Measurements from ENCODE around the gene SYT8. TPM values are rescaled to one million over a fixed set of nuclear protein-coding genes. Genes with fewer than 3 reads are reported as not detected.

The SYT8 gene
- total RNA-seq, 2 donors from 2014 or later = 1.7 to 4.1 TPM

DNA sequence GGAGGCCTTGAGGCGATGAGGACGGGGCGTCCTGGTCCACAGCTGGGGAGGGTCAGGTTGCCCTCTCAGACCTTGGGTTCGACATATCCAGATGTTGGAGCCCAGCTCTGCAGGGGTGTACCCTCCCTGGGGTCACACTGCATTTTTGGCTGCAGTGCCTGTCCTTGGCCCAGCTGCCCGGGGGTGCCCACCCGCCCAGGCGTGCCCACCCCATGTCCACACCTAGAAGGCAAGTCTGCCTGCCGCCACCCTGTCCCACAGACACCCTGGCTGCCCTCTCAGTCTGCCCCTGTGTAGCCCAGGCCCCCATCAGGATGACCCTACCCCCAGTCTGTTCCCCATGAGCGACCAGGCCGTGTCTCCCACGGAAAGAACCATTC is 21.1 kb downstream of the SYT8 start:
- no peaks in the 10 kb centered on the region for H3K9me3 ChIP-seq
- DNase-seq (ENCODE audit: low spot score) = no peak
- no peaks in the 10 kb centered on the region for H3K27me3 ChIP-seq (replicated peaks; ENCODE audit: insufficient read depth)
- no peaks in the 10 kb centered on the region for H3K36me3 ChIP-seq
- no peaks in the 10 kb centered on the region for H3K4me1 ChIP-seq (replicated peaks)
- no peak for TF ChIP-seq POLR2A (IDR thresholded peaks at IDR 0.05)
- TF ChIP-seq, protein P1, sequence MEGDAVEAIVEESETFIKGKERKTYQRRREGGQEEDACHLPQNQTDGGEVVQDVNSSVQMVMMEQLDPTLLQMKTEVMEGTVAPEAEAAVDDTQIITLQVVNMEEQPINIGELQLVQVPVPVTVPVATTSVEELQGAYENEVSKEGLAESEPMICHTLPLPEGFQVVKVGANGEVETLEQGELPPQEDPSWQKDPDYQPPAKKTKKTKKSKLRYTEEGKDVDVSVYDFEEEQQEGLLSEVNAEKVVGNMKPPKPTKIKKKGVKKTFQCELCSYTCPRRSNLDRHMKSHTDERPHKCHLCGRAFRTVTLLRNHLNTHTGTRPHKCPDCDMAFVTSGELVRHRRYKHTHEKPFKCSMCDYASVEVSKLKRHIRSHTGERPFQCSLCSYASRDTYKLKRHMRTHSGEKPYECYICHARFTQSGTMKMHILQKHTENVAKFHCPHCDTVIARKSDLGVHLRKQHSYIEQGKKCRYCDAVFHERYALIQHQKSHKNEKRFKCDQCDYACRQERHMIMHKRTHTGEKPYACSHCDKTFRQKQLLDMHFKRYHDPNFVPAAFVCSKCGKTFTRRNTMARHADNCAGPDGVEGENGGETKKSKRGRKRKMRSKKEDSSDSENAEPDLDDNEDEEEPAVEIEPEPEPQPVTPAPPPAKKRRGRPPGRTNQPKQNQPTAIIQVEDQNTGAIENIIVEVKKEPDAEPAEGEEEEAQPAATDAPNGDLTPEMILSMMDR (IDR thresholded peaks at IDR 0.05) = no peak
- TF ChIP-seq POLR2AphosphoS5 (IDR thresholded peaks at IDR 0.05) = no peak
- H3K4me3 ChIP-seq = no peak overlapping the region
- intact Hi-C loops (cut with DNase I) = no loop called here
- no peak overlapping the region for H3K27ac ChIP-seq
- WGBS = 94% methylated on average over 10 of the region's 11 CpGs

DNA sequence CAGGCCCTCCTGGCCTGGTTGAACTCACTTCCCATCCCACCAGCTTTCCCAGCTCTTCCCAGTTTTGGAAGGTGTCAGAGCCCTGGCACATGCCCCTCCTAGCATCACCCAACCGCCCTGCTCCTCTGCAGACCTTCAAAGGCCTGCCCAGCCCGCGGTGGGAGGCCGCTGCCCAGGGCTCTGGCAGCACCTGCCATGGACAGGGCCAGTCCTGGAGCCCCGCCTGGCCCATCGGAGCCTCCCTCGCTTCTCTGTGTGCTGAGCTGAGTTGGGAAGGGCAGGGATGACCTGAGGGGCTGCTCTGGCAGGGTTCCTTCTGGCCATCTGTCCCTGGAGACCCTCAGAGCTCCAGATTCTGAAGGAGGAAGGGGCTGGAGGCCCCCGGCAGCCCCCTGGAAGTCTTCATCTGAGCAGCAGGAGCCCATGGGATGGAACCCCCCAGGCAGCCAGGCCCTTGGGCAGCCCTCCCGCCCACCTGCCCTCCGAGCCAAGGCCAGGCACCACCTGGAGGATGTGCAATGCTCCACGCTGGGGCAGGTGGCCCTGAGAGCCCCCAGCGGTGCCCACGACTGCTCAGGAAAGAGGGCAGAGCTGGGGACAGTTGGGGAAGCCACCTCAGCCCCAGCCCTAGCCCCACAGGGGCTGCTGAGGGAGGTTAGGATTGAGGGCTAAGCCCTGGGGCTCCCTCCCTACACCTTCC is 21.7 kb downstream of the SYT8 start:
- intact Hi-C loops (cut with DNase I) = no loop called here
- Histone ChIP-seq H3K4me3 (no peak overlapping the region), H3K36me3 (no peaks in the 10 kb centered on the region), H3K9me3 (no peaks in the 10 kb centered on the region), H3K4me1 (replicated peaks) (no peaks in the 10 kb centered on the region), H3K27me3 (replicated peaks; ENCODE audit: insufficient read depth) (no peaks in the 10 kb centered on the region), H3K27ac (no peak overlapping the region)
- 93% methylated on average over 13 of the region's 13 CpGs for WGBS
- TF ChIP-seq POLR2A (IDR thresholded peaks at IDR 0.05) = no peak
- TF ChIP-seq POLR2AphosphoS5 (IDR thresholded peaks at IDR 0.05) = no peak
- TF ChIP-seq, protein P1 (IDR thresholded peaks at IDR 0.05) = no peak
- DNase-seq (ENCODE audit: low spot score) = no peak

DNA sequence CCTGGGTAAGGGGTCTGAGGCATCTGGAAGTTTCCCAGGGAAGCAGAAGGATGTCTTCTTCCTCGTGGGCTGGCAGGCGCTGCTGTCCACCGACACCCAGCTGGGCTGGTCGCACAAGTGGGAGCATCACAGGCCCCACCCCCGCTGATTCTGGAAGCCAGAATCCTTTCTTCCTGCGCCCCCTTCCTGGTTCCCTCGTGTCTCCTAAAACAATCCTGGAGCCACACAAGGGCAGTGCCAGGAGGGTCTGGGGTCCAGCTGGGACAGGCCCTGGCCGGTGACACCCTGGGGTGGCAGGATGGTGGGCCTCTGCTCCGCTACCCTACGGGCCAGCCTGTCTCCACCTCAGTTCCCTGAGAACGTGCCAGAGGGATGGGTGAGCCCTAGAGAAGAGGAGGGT is 22.3 kb downstream of the SYT8 start:
- no peaks in the 10 kb centered on the region for H3K9me3 ChIP-seq
- DNase-seq (ENCODE audit: low spot score) = no peak
- no peak overlapping the region for H3K27ac ChIP-seq
- intact Hi-C loops (cut with DNase I) = no loop called here
- no peaks in the 10 kb centered on the region for H3K36me3 ChIP-seq
- no peaks in the 10 kb centered on the region for H3K4me1 ChIP-seq (replicated peaks)
- H3K4me3 ChIP-seq = no peak overlapping the region
- H3K27me3 ChIP-seq (replicated peaks; ENCODE audit: insufficient read depth) = no peaks in the 10 kb centered on the region
- TF ChIP-seq POLR2A (IDR thresholded peaks at IDR 0.05) (no peak), POLR2AphosphoS5 (IDR thresholded peaks at IDR 0.05) (no peak)
- TF ChIP-seq, protein P1 (IDR thresholded peaks at IDR 0.05) = no peak
- 80% methylated on average over 11 of the region's 11 CpGs for WGBS

DNA sequence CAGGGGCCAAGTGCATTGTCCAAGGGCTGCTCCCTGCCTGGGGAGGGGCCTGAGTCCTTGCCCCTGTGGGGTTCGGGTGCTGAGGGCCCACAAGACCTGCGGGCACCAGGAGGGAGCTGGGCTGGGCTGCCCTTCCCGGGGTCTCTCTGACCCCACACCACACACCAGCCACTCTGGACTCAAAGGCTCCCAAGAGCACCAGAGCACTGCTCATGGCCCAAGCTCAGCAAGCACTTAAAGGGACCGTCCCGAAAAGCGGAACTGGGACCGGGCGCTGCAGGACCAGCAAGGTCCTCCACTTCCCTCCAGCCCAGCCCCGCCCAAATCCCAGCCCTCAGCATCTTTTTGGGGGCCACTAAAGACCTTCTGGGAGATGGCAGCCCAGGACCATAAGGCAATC is 23.4 kb downstream of the SYT8 start:
- 92% methylated on average over 7 of the region's 9 CpGs for WGBS
- H3K4me3 ChIP-seq = no peak overlapping the region
- TF ChIP-seq POLR2A (IDR thresholded peaks at IDR 0.05) (no peak), POLR2AphosphoS5 (IDR thresholded peaks at IDR 0.05) (no peak)
- TF ChIP-seq, protein P1 (IDR thresholded peaks at IDR 0.05) = no peak
- H3K27ac ChIP-seq = no peak overlapping the region
- intact Hi-C loops (cut with DNase I) = no loop called here
- no peak for DNase-seq (ENCODE audit: low spot score)
- H3K27me3 ChIP-seq (replicated peaks; ENCODE audit: insufficient read depth) = no peaks in the 10 kb centered on the region
- H3K9me3 ChIP-seq = no peaks in the 10 kb centered on the region
- H3K36me3 ChIP-seq = no peaks in the 10 kb centered on the region
- no peaks in the 10 kb centered on the region for H3K4me1 ChIP-seq (replicated peaks)

DNA sequence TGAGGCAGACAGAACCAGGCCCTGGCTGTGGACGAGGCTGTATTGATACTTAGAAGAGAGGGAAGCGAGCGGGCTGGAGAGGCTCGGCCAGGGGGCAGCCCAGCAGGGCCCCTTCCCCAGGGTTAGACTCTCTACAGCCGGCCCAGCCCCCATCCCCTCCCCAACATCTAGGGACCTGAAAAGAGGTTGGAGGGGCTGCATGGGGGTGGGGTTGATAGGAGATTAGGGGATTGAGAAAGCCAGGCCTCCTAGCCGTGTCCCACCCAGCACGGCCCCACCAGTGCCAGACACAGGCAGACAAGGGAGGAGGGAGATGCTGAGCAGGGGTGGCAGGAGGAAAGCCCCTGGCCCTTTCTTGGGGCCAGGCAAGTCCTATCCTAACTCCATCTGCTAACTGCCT is 23.8 kb downstream of the SYT8 start:
- no peak overlapping the region for H3K4me3 ChIP-seq
- no peak for DNase-seq (ENCODE audit: low spot score)
- no peaks in the 10 kb centered on the region for H3K4me1 ChIP-seq (replicated peaks)
- TF ChIP-seq POLR2AphosphoS5 (IDR thresholded peaks at IDR 0.05) (no peak), POLR2A (IDR thresholded peaks at IDR 0.05) (no peak)
- TF ChIP-seq, protein P1 (IDR thresholded peaks at IDR 0.05) = no peak
- no peaks in the 10 kb centered on the region for H3K36me3 ChIP-seq
- no peaks in the 10 kb centered on the region for H3K9me3 ChIP-seq
- H3K27ac ChIP-seq = no peak overlapping the region
- 96% methylated on average over 7 of the region's 7 CpGs for WGBS
- no peaks in the 10 kb centered on the region for H3K27me3 ChIP-seq (replicated peaks; ENCODE audit: insufficient read depth)
- intact Hi-C loops (cut with DNase I) = no loop called here

Data from prostate gland (tissue), 2 donors.